IPS-18a (cell line): ENCODE data around the gene MAPK12.

Source experiments
- H3K27ac ChIP-seq: one replicate; pipeline ENCODE4 v1.5.1; 2013; ENCODE audit warnings: low read length
- H3K27me3 ChIP-seq: one replicate; pipeline ENCODE4 v1.6.1; 2013; ENCODE audit warnings: mild to moderate bottlenecking, low read length; ENCODE audit not compliant: control insufficient read depth, insufficient read depth
- H3K36me3 ChIP-seq: one replicate; pipeline ENCODE4 v1.6.1; 2013; ENCODE audit warnings: low read depth, low read length; ENCODE audit not compliant: control insufficient read depth
- H3K4me1 ChIP-seq: one replicate; pipeline ENCODE4 v1.6.1; 2013; ENCODE audit warnings: low read depth, low read length; ENCODE audit not compliant: control insufficient read depth
- H3K4me3 ChIP-seq: one replicate; pipeline ENCODE4 v1.5.1; 2013; ENCODE audit warnings: low read length
- H3K9ac ChIP-seq: one replicate; pipeline ENCODE4 v1.6.1; 2013; ENCODE audit warnings: mild to moderate bottlenecking, low read length, moderate library complexity
- H3K9me3 ChIP-seq: one replicate; pipeline ENCODE4 v1.6.1; 2013; ENCODE audit warnings: low read depth, low read length; ENCODE audit not compliant: control insufficient read depth

Gene MAPK12

GRCh38 chr22:50216684-50217520 lies 44.6 kb downstream of the MAPK12 start:
- H3K4me1 ChIP-seq: no peaks in the 10 kb centered on the region
- H3K36me3 ChIP-seq: peaks cover 48% of the 10 kb centered on the region
- H3K27me3 ChIP-seq: no peaks in the 10 kb centered on the region
- H3K4me3 ChIP-seq: no peak overlapping the region
- no peak overlapping the region for H3K9ac ChIP-seq
- H3K9me3 ChIP-seq: no peaks in the 10 kb centered on the region
- H3K27ac ChIP-seq: no peak overlapping the region

- no peak overlapping the region for H3K9ac ChIP-seq
- no peak overlapping the region for H3K4me3 ChIP-seq
- no peaks in the 10 kb centered on the region for H3K4me1 ChIP-seq
- no peak overlapping the region for H3K27ac ChIP-seq
- H3K9me3 ChIP-seq: no peaks in the 10 kb centered on the region
- no peaks in the 10 kb centered on the region for H3K27me3 ChIP-seq
- H3K36me3 ChIP-seq: peaks cover 51% of the 10 kb centered on the region
These were observed 45.3 kb downstream of the MAPK12 start for GRCh38 chr22:50216055-50216683.

GRCh38 chr22:50215297-50216054 lies 46.0 kb downstream of the MAPK12 start:
- Histone ChIP-seq H3K27me3 (no peaks in the 10 kb centered on the region), H3K4me3 (no peak overlapping the region), H3K9ac (no peak overlapping the region), H3K4me1 (no peaks in the 10 kb centered on the region), H3K27ac (no peak overlapping the region), H3K36me3 (peaks cover 49% of the 10 kb centered on the region), H3K9me3 (no peaks in the 10 kb centered on the region)

GRCh38 chr22:50213263-50213662 lies 48.2 kb downstream of the MAPK12 start:
- Histone ChIP-seq H3K9me3 (no peaks in the 10 kb centered on the region), H3K9ac (no peak overlapping the region), H3K27ac (no peak overlapping the region), H3K4me1 (no peaks in the 10 kb centered on the region), H3K27me3 (no peaks in the 10 kb centered on the region), H3K4me3 (no peak overlapping the region), H3K36me3 (peaks cover 43% of the 10 kb centered on the region)

- H3K9me3 ChIP-seq: no peaks in the 10 kb centered on the region
- H3K27ac ChIP-seq: no peak overlapping the region
- no peak overlapping the region for H3K4me3 ChIP-seq
- H3K27me3 ChIP-seq: no peaks in the 10 kb centered on the region
- no peak overlapping the region for H3K9ac ChIP-seq
- peaks cover 39% of the 10 kb centered on the region for H3K36me3 ChIP-seq
- peaks cover 3% of the 10 kb centered on the region for H3K4me1 ChIP-seq
These were observed 50.3 kb downstream of the MAPK12 start for GRCh38 chr22:50211147-50211546.

GRCh38 chr22:50210378-50211139 lies 50.9 kb downstream of the MAPK12 start:
- Histone ChIP-seq H3K36me3 (peaks cover 36% of the 10 kb centered on the region), H3K27ac (no peak overlapping the region)

GRCh38 chr22:50209893-50210292 lies 51.6 kb downstream of the MAPK12 start:
- Histone ChIP-seq H3K27me3 (no peaks in the 10 kb centered on the region), H3K9ac (no peak overlapping the region), H3K9me3 (no peaks in the 10 kb centered on the region), H3K4me3 (no peak overlapping the region), H3K36me3 (peaks cover 34% of the 10 kb centered on the region), H3K4me1 (peaks cover 4% of the 10 kb centered on the region), H3K27ac (no peak overlapping the region)

More at GRCh38 chr22:50210378-50211139, 50.9 kb downstream of the MAPK12 start:
- Histone ChIP-seq H3K9ac (no peak overlapping the region), H3K4me1 (peaks cover 4% of the 10 kb centered on the region), H3K27me3 (no peaks in the 10 kb centered on the region), H3K9me3 (no peaks in the 10 kb centered on the region), H3K4me3 (no peak overlapping the region)

GRCh38 chr22:50208939-50209892 lies 52.3 kb downstream of the MAPK12 start:
- Histone ChIP-seq H3K9ac (no peak overlapping the region), H3K36me3 (peaks cover 31% of the 10 kb centered on the region), H3K4me1 (peaks cover 4% of the 10 kb centered on the region), H3K27ac (no peak overlapping the region), H3K27me3 (no peaks in the 10 kb centered on the region), H3K4me3 (no peak overlapping the region), H3K9me3 (no peaks in the 10 kb centered on the region)

GRCh38 chr22:50208430-50208938 lies 53.0 kb downstream of the MAPK12 start:
- no peak overlapping the region for H3K27ac ChIP-seq
- peaks cover 35% of the 10 kb centered on the region for H3K36me3 ChIP-seq
- H3K27me3 ChIP-seq: no peaks in the 10 kb centered on the region
- no peaks in the 10 kb centered on the region for H3K9me3 ChIP-seq
- H3K9ac ChIP-seq: no peak overlapping the region
- peaks cover 4% of the 10 kb centered on the region for H3K4me1 ChIP-seq
- H3K4me3 ChIP-seq: no peak overlapping the region

- Histone ChIP-seq H3K27me3 (no peaks in the 10 kb centered on the region), H3K27ac (no peak overlapping the region), H3K36me3 (peaks cover 27% of the 10 kb centered on the region), H3K4me1 (peaks cover 4% of the 10 kb centered on the region), H3K9ac (no peak overlapping the region), H3K4me3 (no peak overlapping the region), H3K9me3 (no peaks in the 10 kb centered on the region)
These were observed 53.9 kb downstream of the MAPK12 start for GRCh38 chr22:50207383-50208140.
